Stimulated activated CD8-positive, alpha-beta memory T cell treated with anti-CD3 and anti-CD28 coated beads, Interleukin-15, amount 100 ng/mL, for 48 hours (primary cell): Measurements from ENCODE around the gene ZNF385D.

ENCODE experiments used
- DNase-seq, 2 donors: peaks; one replicate each; pipeline ENCODE4 v3.0.0-alpha.2; 2020; ENCODE audit warnings: low read depth in 2 of 2

Gene ZNF385D

GRCh38 chr3:21747966-21748555 lies 2.9 kb downstream of the ZNF385D start:
- DNase-seq: no peak

GRCh38 chr3:21747376-21747775 lies 3.6 kb downstream of the ZNF385D start:
- no peak for DNase-seq

- no peak for DNase-seq
Measured at GRCh38 chr3:21745966-21746365, 5.0 kb downstream of the ZNF385D start.

- DNase-seq: no peak
Measured at GRCh38 chr3:21744793-21745192, 6.2 kb downstream of the ZNF385D start.

GRCh38 chr3:21738935-21739702 lies 11.9 kb downstream of the ZNF385D start:
- DNase-seq: no peak

- no peak for DNase-seq
Measured at GRCh38 chr3:21738283-21738682, 12.7 kb downstream of the ZNF385D start.

GRCh38 chr3:21734746-21735145 lies 16.3 kb downstream of the ZNF385D start:
- no peak for DNase-seq

- no peak for DNase-seq
Measured at GRCh38 chr3:21729888-21730459, 21.0 kb downstream of the ZNF385D start.

GRCh38 chr3:21729331-21729730 lies 21.7 kb downstream of the ZNF385D start:
- DNase-seq: no peak

GRCh38 chr3:21722768-21723167 lies 28.2 kb downstream of the ZNF385D start:
- DNase-seq: no peak

GRCh38 chr3:21722301-21722700 lies 28.7 kb downstream of the ZNF385D start:
- DNase-seq: no peak

GRCh38 chr3:21718943-21719591 lies 31.9 kb downstream of the ZNF385D start:
- DNase-seq: no peak

- DNase-seq: no peak
Measured at GRCh38 chr3:21718161-21718765, 32.7 kb downstream of the ZNF385D start.

GRCh38 chr3:21715662-21716061 lies 35.3 kb downstream of the ZNF385D start:
- no peak for DNase-seq

GRCh38 chr3:21705769-21706168 lies 45.2 kb downstream of the ZNF385D start:
- no peak for DNase-seq

GRCh38 chr3:21704796-21705195 lies 46.2 kb downstream of the ZNF385D start:
- DNase-seq: no peak

- no peak for DNase-seq
Measured at GRCh38 chr3:21703291-21703690, 47.7 kb downstream of the ZNF385D start.

- DNase-seq: no peak
Measured at GRCh38 chr3:21697707-21698106, 53.3 kb downstream of the ZNF385D start.

- DNase-seq: no peak
Measured at GRCh38 chr3:21694506-21694905, 56.5 kb downstream of the ZNF385D start.

- no peak for DNase-seq
Measured at GRCh38 chr3:21691036-21691435, 60.0 kb downstream of the ZNF385D start.

GRCh38 chr3:21682206-21682605 lies 68.8 kb downstream of the ZNF385D start:
- no peak for DNase-seq

- no peak for DNase-seq
Measured at GRCh38 chr3:21673393-21673792, 77.6 kb downstream of the ZNF385D start.
